Breast epithelium (tissue), 4 donors: ENCODE measurements around the gene ATP13A4. TPM values are rescaled to one million over a fixed set of nuclear protein-coding genes. Genes with fewer than 3 reads are reported as not detected.

Experiments used
- DNase-seq, 2 donors: peaks; one replicate each; pipeline ENCODE4 v3.0.0-alpha.2; 2019; ENCODE audit warnings: low spot score in 2 of 2
- H3K27ac ChIP-seq, 2 donors: fragments of 200-600 bp; sonication (generic) in 1 of 2; one replicate each; pipeline ENCODE4 v1.5.1; 2016 to 2019; ENCODE audit warnings: mild to moderate bottlenecking in 1 of 2
- H3K27me3 ChIP-seq, 2 donors: fragments of 200-600 bp; sonication (generic) in 1 of 2; one replicate each; pipeline versions ENCODE4 v1.5.1 to v1.6.0; 2017 to 2019; ENCODE audit warnings: control low read depth in 1 of 2, mild to moderate bottlenecking in 1 of 2
- H3K36me3 ChIP-seq: fragments of 200-600 bp; one replicate; pipeline ENCODE4 v1.5.1; 2019
- H3K4me1 ChIP-seq, 2 donors: fragments of 200-600 bp; sonication (generic); one replicate each; pipeline ENCODE4 v1.5.1; 2016 to 2019; ENCODE audit warnings: control low read depth in 1 of 2
- H3K4me3 ChIP-seq, 3 donors: fragments of 200-600 bp; sonication (generic); 1 replicate in 2 of 3; 2 replicates in 1 of 3; pipeline ENCODE4 v1.5.1; 2016 to 2019; ENCODE audit warnings: mild to moderate bottlenecking in 3 of 3, moderate library complexity in 2 of 3
- H3K9me3 ChIP-seq, 2 donors: fragments of 200-600 bp; sonication (generic) in 1 of 2; one replicate each; pipeline ENCODE4 v1.5.1; 2016 to 2019; ENCODE audit warnings: control low read depth in 1 of 2
- CTCF ChIP-seq, 3 donors: fragments of 450-650 bp; IDR thresholded peaks; one replicate each; pipeline ENCODE4 v1.5.1; 2016 to 2017; ENCODE audit warnings: antibody characterized with exemption in 3 of 3, mild to moderate bottlenecking in 3 of 3, moderate library complexity in 3 of 3
- POLR2A ChIP-seq: fragments of 450-650 bp; IDR thresholded peaks from one replicate; pipeline ENCODE4 v1.6.1; 2016; ENCODE audit warnings: antibody characterized with exemption, mild to moderate bottlenecking, moderate library complexity
- POLR2AphosphoS5 ChIP-seq, 3 donors: sonication (generic); formaldehyde crosslinking; IDR thresholded peaks; one replicate each; pipeline ENCODE4 v1.6.1; 2017; ENCODE audit warnings: antibody characterized with exemption in 3 of 3
- intact Hi-C: fragments of 100-400 bp; cut with DNase I; formaldehyde crosslinking; loops from one replicate; pipeline ENCODE4 v1.15.1; 2023; ENCODE audit warnings: low total_unique reads
- total RNA-seq, 3 donors: library from RNA; depleted of rRNA; stranded (reverse); fragments of >200 nt; gene quantifications; one replicate each; pipeline ENCODE4 v1.1.0, GENCODE V29; 2016

Gene ATP13A4
- total RNA-seq, 3 donors from 2014 or later, result 0.64 to 36.6 (median 6.2) TPM

GRCh38 chr3:193594946-193595689 lies 40.4 kb upstream of the ATP13A4 start:
- Histone ChIP-seq H3K27me3 (no peaks in the 10 kb centered on the region), H3K4me3 (no peak overlapping the region), H3K9me3 (no peaks in the 10 kb centered on the region), H3K27ac (no peak overlapping the region), H3K36me3 (no peaks in the 10 kb centered on the region), H3K4me1 (peaks cover 6 to 12% of the 10 kb centered on the region in 2 donors)
- intact Hi-C loops, result no loop called here
- TF ChIP-seq CTCF (IDR thresholded peaks at IDR 0.05) (no peak), POLR2AphosphoS5 (IDR thresholded peaks at IDR 0.05) (no peak), POLR2A (no peak)
- DNase-seq, result no peak

GRCh38 chr3:193593668-193594030 lies 39.0 kb upstream of the ATP13A4 start:
- H3K4me3 ChIP-seq, result peak overlapping the region; percentile 74 to 93 (median 82)
- no peak for DNase-seq
- no peaks in the 10 kb centered on the region for H3K9me3 ChIP-seq
- no peaks in the 10 kb centered on the region for H3K36me3 ChIP-seq
- no peaks in the 10 kb centered on the region for H3K27me3 ChIP-seq
- TF ChIP-seq POLR2A (no peak), POLR2AphosphoS5 (IDR thresholded peaks at IDR 0.05) (no peak), CTCF (IDR thresholded peaks at IDR 0.05) (no peak)
- H3K4me1 ChIP-seq, result peaks cover 6 to 12% of the 10 kb centered on the region in 2 donors
- peak overlapping the region; percentile 91 to 93 for H3K27ac ChIP-seq
- intact Hi-C loops, result no loop called here

- Histone ChIP-seq H3K36me3 (no peaks in the 10 kb centered on the region), H3K9me3 (no peaks in the 10 kb centered on the region), H3K4me3 (peak within 1 kb of the TSS; percentile 74 to 93 (median 82)), H3K27me3 (no peaks in the 10 kb centered on the region), H3K27ac (peak within 1 kb of the TSS; percentile 91 to 93), H3K4me1 (peaks cover 6 to 12% of the 10 kb centered on the region in 2 donors)
- peak; percentile 44 for TF ChIP-seq POLR2A
- peak; percentile 87 to 97 (median 94) for TF ChIP-seq POLR2AphosphoS5 (IDR thresholded peaks at IDR 0.05)
- TF ChIP-seq CTCF (IDR thresholded peaks at IDR 0.05), result peak in 2 of 3 donors; percentile 17 to 32
- peak; percentile 95 to 97 for DNase-seq
- intact Hi-C loops, result no loop called here
These were observed 38.4 kb upstream of the ATP13A4 start, which contains the start of gene OPA1 for GRCh38 chr3:193592841-193593667. Gene OPA1 (plus strand): TSS chr3:193593208. CDS start chr3:193593378, 170 bp downstream.

GRCh38 chr3:193590088-193590856 lies 35.6 kb upstream of the ATP13A4 start:
- no peaks in the 10 kb centered on the region for H3K9me3 ChIP-seq
- TF ChIP-seq CTCF (IDR thresholded peaks at IDR 0.05) (no peak), POLR2A (no peak), POLR2AphosphoS5 (IDR thresholded peaks at IDR 0.05) (no peak)
- no peaks in the 10 kb centered on the region for H3K36me3 ChIP-seq
- H3K27me3 ChIP-seq, result no peaks in the 10 kb centered on the region
- H3K4me3 ChIP-seq, result no peak overlapping the region
- intact Hi-C loops, result no loop called here
- DNase-seq, result no peak
- peaks cover 6 to 12% of the 10 kb centered on the region in 2 donors for H3K4me1 ChIP-seq
- no peak overlapping the region for H3K27ac ChIP-seq
